OCI-LY7 (cell line): ENCODE measurements around the gene PCSK7. TPM values are rescaled to one million over a fixed set of nuclear protein-coding genes. Genes with fewer than 3 reads are reported as not detected.

ENCODE experiments used
- BruUV-seq: library from RNA; stranded (reverse); fragments of 400-500 nt; replicated peaks from 2 replicates; lab custom pipeline; 2021; lab: Mats Ljungman, UMichigan
- CTCF ChIA-PET: fragments of 300-600 bp; sonication (Branson Sonifier 250); formaldehyde crosslinking; loops from one replicate; lab custom pipeline; 2022; ENCODE audit warnings: antibody characterized with exemption; ENCODE audit not compliant: unreplicated experiment; lab: Charles Lee
- POLR2A ChIA-PET: fragments of 300-600 bp; sonication (Branson Sonifier 250); formaldehyde crosslinking; loops from one replicate; lab custom pipeline; 2022; ENCODE audit warnings: antibody characterized with exemption; lab: Charles Lee
- DNase-seq: peaks from one replicate; pipeline ENCODE4 v3.0.0-alpha.2; 2015; ENCODE audit warnings: low spot score
- H2AFZ ChIP-seq: fragments of 200-600 bp; sonication (generic), shearing (Covaris generic); 2 replicates; pipeline ENCODE4 v1.6.1; 2014; ENCODE audit warnings: mild to moderate bottlenecking, antibody characterized with exemption, low read length, moderate library complexity
- H3K27ac ChIP-seq: fragments of 200-600 bp; sonication (generic); 2 replicates; pipeline ENCODE4 v1.5.1; 2014; ENCODE audit warnings: mixed run types, low read depth, mild to moderate bottlenecking, moderate library complexity, low read length, inconsistent platforms; ENCODE audit not compliant: poor library complexity, severe bottlenecking
- H3K36me3 ChIP-seq: fragments of 200-600 bp; sonication (generic); 2 replicates; pipeline ENCODE4 v1.6.1; 2014; ENCODE audit warnings: mild to moderate bottlenecking, antibody characterized with exemption, low read length, moderate library complexity, mixed read lengths; ENCODE audit not compliant: insufficient read depth
- H3K4me1 ChIP-seq: fragments of 200-600 bp; sonication (generic); 2 replicates; pipeline ENCODE4 v1.5.1; 2014; ENCODE audit warnings: mild to moderate bottlenecking, low read length; ENCODE audit not compliant: insufficient read depth, poor library complexity, severe bottlenecking
- H3K4me2 ChIP-seq: fragments of 200-600 bp; sonication (generic); 2 replicates; pipeline ENCODE4 v1.6.1; 2014; ENCODE audit warnings: mild to moderate bottlenecking, low read length
- H3K4me3 ChIP-seq: fragments of 200-600 bp; sonication (generic); 2 replicates; pipeline ENCODE4 v1.5.1; 2014; ENCODE audit warnings: mild to moderate bottlenecking, low read depth, low read length; ENCODE audit not compliant: poor library complexity, severe bottlenecking
- H3K79me2 ChIP-seq: fragments of 200-600 bp; sonication (generic); 2 replicates; pipeline ENCODE4 v1.6.1; 2016; ENCODE audit warnings: low read depth, mild to moderate bottlenecking, low read length, moderate library complexity, mixed read lengths; ENCODE audit not compliant: insufficient read depth
- H3K9me2 ChIP-seq: fragments of 200-600 bp; sonication (generic); 2 replicates; pipeline ENCODE4 v1.6.1; 2016; ENCODE audit warnings: mild to moderate bottlenecking, low read length, mixed read lengths; ENCODE audit not compliant: insufficient read depth
- H3K9me3 ChIP-seq: fragments of 200-600 bp; sonication (generic); 2 replicates; pipeline ENCODE4 v1.6.1; 2014; ENCODE audit warnings: mild to moderate bottlenecking, mixed run types, low read length, mixed read lengths
- H4K20me1 ChIP-seq: fragments of 200-600 bp; sonication (generic); 2 replicates; pipeline ENCODE4 v1.6.1; 2014; ENCODE audit warnings: mild to moderate bottlenecking, antibody characterized with exemption, low read length, moderate library complexity, mixed read lengths; ENCODE audit not compliant: insufficient read depth
- CTCF ChIP-seq: fragments of 200-600 bp; sonication (generic); conservative IDR thresholded peaks from 2 replicates; pipeline ENCODE4 v1.5.1; 2014; ENCODE audit warnings: mild to moderate bottlenecking, antibody characterized with exemption, low read length, moderate library complexity, mixed read lengths
- EZH2phosphoT487 ChIP-seq: fragments of 200-600 bp; sonication (generic); IDR thresholded peaks from 2 replicates; pipeline ENCODE4 v1.6.1; 2018; ENCODE audit warnings: low read depth, borderline replicate concordance, mild to moderate bottlenecking, mixed run types, antibody characterized with exemption, low read length, moderate library complexity, mixed read lengths
- intact Hi-C: fragments of 100-400 bp; cut with micrococcal nuclease; formaldehyde crosslinking; loops from one replicate; pipeline ENCODE4 v1.10.0; 2022; ENCODE audit not compliant: unreplicated experiment
- total RNA-seq, 2 experiments: library from RNA; depleted of rRNA in 1 of 2; stranded (reverse); fragments of >200 nt in 1 of 2; shearing (Covaris generic) in 1 of 2; gene quantifications; 2 replicates each; pipeline ENCODE4 v1.2.3, GENCODE V29; 2014 to 2022

PCSK7 gene
- total RNA-seq, 2 experiments from 2014 or later: 44.1 to 91.2 TPM

GRCh38 chr11:117258576-117258975 lies 26.7 kb upstream of the PCSK7 start:
- no peak for DNase-seq
- Histone ChIP-seq H3K4me3 (no peak overlapping the region), H3K27ac (no peak overlapping the region), H4K20me1 (no peaks in the 10 kb centered on the region), H3K36me3 (peaks cover 33% of the 10 kb centered on the region), H3K4me1 (no peaks in the 10 kb centered on the region), H3K9me3 (no peaks in the 10 kb centered on the region), H3K9me2 (no peaks in the 10 kb centered on the region), H2AFZ (no peak overlapping the region), H3K79me2 (no peaks in the 10 kb centered on the region), H3K4me2 (no peak overlapping the region)
- BruUV-seq: no TSS peak
- ChIA-PET POLR2A (interaction anchor here (0.5 kb wide), 1 partner anchor 19 kb away, joined by 3 read pairs; no protein-coding TSS in a partner anchor), CTCF (no interaction called here)
- no peak for TF ChIP-seq CTCF
- no peak for TF ChIP-seq EZH2phosphoT487
- intact Hi-C loops: no loop called here

GRCh38 chr11:117256573-117256972 lies 24.7 kb upstream of the PCSK7 start:
- DNase-seq: no peak
- Histone ChIP-seq H3K9me3 (no peaks in the 10 kb centered on the region), H4K20me1 (no peaks in the 10 kb centered on the region), H3K4me1 (no peaks in the 10 kb centered on the region), H3K36me3 (peaks cover 23% of the 10 kb centered on the region; the same call in 1 of the 2 replicates), H3K4me3 (no peak overlapping the region), H3K79me2 (no peaks in the 10 kb centered on the region), H3K9me2 (no peaks in the 10 kb centered on the region), H2AFZ (no peak overlapping the region), H3K27ac (no peak overlapping the region), H3K4me2 (no peak overlapping the region)
- BruUV-seq: no TSS peak
- intact Hi-C loops: no loop called here
- CTCF ChIA-PET: no interaction called here
- POLR2A ChIA-PET: no interaction called here
- TF ChIP-seq EZH2phosphoT487 (no peak), CTCF (no peak)

- no peak for DNase-seq
- no TSS peak for BruUV-seq
Observed at GRCh38 chr11:117255966-117256365, 24.1 kb upstream of the PCSK7 start.

More at GRCh38 chr11:117255966-117256365, 24.1 kb upstream of the PCSK7 start:
- H4K20me1 ChIP-seq: no peaks in the 10 kb centered on the region
- H3K4me1 ChIP-seq: no peaks in the 10 kb centered on the region
- no peak overlapping the region for H3K4me2 ChIP-seq
- H3K9me3 ChIP-seq: no peaks in the 10 kb centered on the region
- CTCF ChIA-PET: no interaction called here
- POLR2A ChIA-PET: no interaction called here
- peaks cover 19% of the 10 kb centered on the region; the same call in 1 of the 2 replicates for H3K36me3 ChIP-seq
- TF ChIP-seq EZH2phosphoT487 (no peak), CTCF (no peak)
- H3K27ac ChIP-seq: no peak overlapping the region
- no peaks in the 10 kb centered on the region for H3K9me2 ChIP-seq
- H2AFZ ChIP-seq: no peak overlapping the region
- no peaks in the 10 kb centered on the region for H3K79me2 ChIP-seq
- intact Hi-C loops: no loop called here
- no peak overlapping the region for H3K4me3 ChIP-seq
